Measurements from ENCODE around the gene FAM193A.
"Not testable (repeated sequence)": the region's sequence is repeated elsewhere in the genome, so short reads cannot be mapped to it uniquely, and the experiment has no call there.

FAM193A gene

DNA sequence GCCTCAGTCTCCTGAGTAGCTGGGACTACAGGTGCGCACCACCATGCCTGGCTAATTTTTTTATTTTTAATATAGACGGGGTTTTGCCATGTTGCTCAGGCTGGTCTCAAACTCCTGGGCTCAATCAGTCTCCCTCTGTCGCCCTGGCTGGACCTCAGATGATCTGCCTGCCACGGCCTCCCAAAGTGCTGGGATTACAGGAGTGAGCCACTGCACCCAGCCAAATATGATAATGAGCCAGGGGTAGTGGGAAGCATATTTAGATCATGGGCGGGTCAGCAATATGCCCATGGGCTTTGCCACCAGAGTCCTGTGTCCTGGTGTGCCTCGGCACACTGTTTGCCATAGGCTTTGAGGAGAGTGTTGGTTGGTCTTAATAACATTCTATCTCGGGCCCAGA is 71.8 kb downstream of the FAM193A start:
- DNase-seq (ENCODE audit: low spot score) = no peak

DNA sequence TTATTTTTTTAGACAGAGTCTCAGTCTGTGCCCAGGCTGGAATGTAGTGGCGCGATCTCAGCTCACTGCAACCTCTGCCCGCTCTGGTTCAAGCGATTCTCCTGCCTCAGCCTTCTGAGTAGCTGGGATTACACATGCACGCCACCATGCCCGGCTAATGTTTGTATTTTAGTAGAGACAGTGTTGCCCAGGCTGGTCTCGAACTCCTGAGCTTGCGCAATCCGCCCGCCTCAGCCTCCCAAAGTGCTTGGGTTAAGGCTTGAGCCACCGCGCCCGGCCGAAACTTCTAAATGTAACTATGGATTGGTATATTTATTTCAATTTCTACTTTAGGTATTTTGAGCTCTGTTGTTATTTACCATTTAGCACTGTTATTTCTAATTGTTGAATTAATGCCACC is 79.4 kb downstream of the FAM193A start:
- no peak for DNase-seq (ENCODE audit: low spot score)

- no peak for DNase-seq (ENCODE audit: low spot score)
Observed at GRCh38 chr4:2617955-2618354, 81.5 kb downstream of the FAM193A start.

- not testable (repeated sequence) for DNase-seq (ENCODE audit: low spot score)
Observed at GRCh38 chr4:2618729-2619128, 82.3 kb downstream of the FAM193A start.

DNA sequence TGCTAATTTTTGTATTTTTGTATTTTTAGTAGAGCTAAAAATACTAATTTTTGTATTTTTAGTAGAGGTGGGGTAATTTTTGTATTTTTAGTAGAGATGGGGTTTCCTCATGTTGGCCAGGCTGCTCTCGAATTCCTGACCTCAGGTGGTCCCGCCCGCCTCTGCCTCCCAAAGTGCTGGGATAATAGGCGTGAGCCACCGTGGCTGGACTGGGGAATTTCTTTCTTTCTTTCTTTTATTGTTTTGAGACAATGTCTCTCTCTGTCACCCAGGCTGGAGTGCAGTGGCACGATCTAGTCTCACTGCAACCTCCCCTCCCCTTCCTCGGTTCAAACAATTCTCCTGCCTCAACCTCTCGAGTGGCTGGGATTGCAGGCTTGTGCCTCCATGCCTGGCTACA is 83.0 kb downstream of the FAM193A start:
- DNase-seq (ENCODE audit: low spot score) = no peak

- no peak for DNase-seq (ENCODE audit: low spot score)
Observed at GRCh38 chr4:2621419-2621818, 85.0 kb downstream of the FAM193A start.

DNA sequence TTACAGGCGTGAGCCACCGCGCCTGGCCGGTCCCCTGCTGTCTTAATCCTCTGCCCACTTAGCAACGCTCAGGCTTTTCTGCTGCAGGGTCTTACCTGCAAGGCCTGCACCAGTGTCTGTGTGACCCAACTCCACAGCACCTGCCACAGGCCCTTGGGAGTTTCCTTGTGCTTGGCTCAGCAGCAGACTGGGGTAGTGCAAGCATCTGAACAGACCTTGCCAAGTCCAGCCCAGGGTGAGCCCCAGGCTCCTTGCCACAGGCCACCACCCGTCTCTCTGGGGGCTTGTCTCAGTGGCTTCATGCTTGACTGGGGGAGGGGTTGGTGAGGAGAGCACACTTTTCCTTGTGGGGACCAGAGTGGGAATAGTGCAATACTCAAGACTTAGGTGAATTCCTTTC is 87.0 kb downstream of the FAM193A start:
- DNase-seq (ENCODE audit: low spot score) = no peak

DNA sequence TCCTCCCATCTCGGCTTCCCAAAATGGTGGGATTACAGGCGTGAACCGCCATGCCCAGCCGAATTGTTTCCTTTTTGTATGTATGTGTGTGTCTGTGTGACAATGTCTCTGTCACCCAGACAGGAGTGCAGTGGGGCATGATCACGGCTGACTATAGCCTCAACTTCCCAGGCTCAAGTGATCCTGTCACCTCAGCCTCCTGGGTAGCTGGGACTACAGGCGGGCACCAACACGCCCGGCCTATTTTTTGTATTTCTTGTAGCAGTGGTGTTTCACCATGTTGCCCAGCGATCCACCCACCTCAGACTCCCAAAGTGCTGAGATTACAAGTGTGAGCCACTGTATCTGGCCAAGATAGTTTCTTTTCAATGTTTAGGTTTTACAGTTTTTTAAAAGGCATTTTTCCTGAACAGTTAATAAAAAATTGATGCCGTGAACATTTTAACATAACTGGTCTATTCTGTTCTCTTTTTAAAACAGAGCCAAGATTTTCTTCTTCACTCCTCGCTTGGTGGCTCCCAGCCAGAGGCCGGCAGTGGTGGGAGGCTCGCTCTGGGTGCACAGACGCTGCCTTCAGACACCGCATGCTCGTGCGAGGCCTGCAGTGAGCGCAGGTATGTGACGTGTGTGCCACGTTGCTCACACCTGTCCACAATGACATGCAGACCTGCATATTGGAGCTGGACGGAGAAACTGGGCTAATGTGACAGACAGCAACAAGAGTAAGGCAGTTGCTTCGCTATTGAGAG is 88.5 kb downstream of the FAM193A start:
- no peak for DNase-seq (ENCODE audit: low spot score)

DNA sequence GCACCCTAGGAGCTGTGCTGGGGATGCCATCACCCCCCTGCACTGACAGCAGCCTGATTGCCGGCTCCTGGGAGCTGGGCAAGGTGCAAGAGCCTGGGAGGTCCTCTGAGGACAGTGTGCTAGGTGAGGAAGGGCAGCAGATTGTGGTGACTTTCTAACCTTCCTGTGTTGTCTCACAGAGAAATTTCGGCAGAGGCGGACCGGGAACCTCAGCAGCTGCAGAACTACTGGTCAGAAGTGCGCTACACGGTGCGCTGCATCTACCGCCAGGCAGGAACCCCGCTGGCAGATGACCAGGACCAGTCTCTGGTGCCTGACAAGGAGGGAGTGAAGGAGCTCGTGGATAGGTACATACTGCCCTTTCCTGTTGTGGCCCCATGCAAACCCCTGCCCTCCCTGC is 89.8 kb downstream of the FAM193A start:
- DNase-seq (ENCODE audit: low spot score) = no peak

DNA sequence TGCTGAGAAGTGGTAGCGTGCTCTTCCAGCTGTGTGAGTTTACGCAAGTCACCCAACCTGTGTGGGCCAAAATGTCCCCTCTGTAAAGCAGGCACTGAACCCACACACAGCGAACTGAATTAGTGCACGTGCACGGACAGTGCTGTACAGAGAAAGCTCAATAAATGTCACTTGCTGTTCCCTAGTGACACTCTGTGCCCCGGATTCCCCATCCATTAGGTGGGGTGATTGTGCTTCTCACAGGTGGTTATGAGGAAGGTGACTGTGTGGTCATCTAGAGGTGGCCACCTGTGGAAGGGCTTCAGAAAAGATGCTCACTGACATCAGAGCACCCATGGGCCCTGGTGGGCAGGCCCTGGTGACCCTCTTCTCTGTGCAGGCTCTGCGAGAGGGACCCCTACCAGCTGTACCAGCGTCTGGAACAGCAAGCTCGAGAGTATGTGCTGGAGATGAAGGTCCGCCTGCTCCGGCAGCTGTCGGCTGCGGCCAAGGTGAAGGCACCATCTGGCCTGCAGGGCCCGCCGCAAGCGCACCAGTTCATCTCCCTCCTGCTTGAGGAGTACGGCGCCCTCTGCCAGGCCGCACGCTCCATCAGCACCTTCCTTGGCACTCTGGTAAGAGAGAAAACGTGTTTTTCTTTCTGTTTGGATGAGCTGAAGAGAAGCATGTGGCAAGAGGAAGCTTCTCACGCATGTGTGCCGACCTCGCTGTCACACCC is 94.3 kb downstream of the FAM193A start:
- no peak for DNase-seq (ENCODE audit: low spot score)

GRCh38 chr4:2634014-2634413 is 97.6 kb downstream of the FAM193A start:
- no peak for DNase-seq (ENCODE audit: low spot score)

- no peak for DNase-seq (ENCODE audit: low spot score)
Observed at GRCh38 chr4:2636331-2636730, 99.9 kb downstream of the FAM193A start.

DNA sequence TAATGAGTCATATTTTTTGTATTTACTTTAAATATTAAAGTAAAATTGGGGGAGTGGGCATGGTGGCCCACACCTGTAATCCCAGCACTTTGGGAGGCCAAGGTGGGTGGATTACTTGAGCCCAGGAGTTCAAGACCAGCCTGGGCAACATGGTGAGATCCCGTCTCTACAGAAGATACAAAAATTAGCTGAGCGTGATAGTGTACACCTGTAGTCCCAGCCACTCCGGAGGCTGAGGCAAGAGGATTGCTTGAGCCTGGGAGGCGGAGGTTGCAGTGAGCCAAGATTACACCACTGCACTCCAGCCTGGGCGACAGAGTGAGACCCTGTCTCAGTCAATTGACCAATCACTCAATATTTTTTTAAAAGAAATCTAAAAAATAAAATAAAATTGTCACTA is 100.5 kb downstream of the FAM193A start:
- DNase-seq (ENCODE audit: low spot score) = not testable (repeated sequence)

DNA sequence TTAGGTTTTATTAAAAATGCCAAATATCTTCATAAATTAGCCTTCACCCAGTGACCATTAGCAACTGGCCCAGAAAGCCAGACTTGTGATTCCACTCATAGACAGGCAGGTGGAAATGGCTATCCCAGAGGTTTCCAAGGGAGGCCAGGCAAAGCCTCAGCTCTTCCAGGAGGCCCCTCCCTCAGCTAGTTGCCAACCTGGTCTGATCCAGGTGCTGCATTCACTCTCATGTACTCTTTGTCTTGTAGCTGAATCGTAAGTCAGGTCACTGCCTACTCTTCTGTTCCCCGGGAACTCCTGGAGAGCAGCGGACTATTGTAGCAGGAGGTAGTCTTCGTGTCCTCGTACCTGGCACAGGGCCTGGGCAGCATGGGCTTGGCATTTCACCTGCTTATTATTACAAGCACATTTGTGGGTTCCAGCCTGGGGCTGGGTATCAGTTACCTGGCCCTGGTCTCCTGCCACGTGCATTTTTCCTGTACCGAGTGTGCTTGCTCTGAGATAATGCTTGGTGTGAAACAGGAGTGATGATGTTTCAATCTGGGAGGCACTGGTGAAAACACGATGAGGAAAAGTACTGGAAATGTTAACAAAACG is 101.6 kb downstream of the FAM193A start:
- DNase-seq (ENCODE audit: low spot score) = no peak

- no peak for DNase-seq (ENCODE audit: low spot score)
Observed at GRCh38 chr4:2638730-2639129, 102.3 kb downstream of the FAM193A start.

- no peak for DNase-seq (ENCODE audit: low spot score)
Observed at GRCh38 chr4:2642968-2643367, 106.5 kb downstream of the FAM193A start.

GRCh38 chr4:2643555-2643954 is 107.1 kb downstream of the FAM193A start:
- DNase-seq (ENCODE audit: low spot score) = no peak

DNA sequence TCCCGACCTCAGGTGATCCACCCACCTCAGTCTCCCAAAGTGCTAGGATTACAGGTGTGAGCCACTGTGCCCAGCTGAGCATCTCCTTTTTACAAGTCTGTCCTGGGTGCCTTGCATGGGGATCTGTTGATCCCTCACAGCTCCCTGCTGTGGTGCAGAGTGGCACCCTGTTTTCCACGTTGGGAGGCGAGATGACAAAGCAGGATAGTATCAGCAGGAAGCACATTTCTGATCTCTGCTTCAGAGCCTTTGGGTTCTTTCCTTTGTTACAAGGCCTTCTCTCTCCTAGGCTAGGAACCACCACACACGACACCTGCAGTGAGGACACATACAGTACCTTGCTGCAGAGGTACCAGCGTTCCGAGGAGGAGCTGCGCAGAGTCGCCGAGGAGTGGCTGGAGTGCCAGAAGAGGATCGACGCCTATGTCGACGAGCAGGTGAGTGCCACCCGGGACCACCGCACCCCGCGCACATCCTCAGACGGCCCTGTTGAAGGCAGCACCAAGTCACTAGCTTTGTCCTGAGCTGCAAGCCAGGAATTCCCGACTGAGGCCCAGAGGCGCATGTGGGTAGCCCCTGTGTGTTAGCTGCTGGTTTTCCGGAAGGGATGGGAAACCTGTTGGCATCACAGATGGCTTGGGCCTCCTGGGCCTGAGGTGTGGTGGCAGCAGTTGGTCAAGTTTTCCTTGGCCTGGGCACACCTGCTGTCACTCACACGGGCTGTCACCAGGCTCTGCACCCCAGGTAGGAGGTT is 110.1 kb downstream of the FAM193A start:
- no peak for DNase-seq (ENCODE audit: low spot score)

- no peak for DNase-seq (ENCODE audit: low spot score)
Observed at GRCh38 chr4:2647403-2648158, 111.1 kb downstream of the FAM193A start.

DNA sequence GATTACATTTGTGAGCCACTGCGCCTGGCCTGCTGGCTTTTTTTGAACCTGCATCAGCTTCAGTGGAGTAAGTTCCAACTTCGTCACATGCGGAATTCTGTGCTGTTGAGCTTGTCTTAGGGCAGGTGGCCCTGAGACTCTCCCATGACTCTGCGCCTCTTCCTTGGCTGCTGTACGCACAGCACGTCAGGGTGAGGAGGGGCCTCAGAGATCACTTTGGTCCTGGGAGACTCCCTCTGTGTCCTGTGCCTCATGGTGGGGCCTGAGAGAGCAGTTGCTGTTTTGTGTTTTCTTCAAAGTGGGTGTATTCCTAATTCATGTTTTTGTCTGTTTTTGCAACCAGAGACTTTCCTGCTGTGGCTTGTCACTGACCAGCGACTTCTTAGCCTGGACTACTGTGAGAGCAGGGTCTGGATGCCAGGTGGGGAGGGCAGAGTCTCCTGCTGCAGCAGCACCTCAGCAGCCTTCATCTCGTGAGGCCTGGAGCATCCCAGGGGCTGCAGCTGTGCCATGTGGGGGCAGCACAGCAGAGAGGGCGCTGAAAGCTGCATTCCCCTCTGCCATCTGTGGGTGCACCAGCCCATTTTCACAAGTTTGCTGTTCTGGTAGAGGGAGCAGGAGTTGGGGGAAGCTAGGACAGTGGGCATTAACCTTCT is 111.8 kb downstream of the FAM193A start:
- DNase-seq (ENCODE audit: low spot score) = no peak

DNA sequence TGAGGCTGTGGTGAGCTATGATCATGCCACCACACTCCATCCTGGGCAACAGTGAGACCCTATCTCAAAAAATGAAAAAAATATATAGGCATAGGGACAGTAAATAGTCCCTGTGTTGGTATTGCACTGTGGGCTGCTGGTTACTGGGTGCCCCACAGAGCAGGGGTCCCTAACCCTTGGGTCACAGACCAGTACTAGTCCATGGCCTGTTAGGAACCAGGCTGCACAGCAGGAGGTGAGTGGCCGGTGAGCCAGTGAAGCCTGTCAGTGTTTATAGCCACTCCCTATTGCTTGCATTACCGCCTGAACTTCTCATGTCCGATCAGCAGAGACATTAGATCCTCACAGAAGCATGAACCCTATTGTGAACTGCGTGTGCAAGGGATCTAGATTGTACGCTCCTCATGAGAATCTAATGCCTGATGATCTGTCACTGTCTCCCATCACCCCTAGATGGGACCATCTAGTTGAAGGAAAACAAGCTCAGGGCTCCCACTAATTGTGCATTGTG is 113.2 kb downstream of the FAM193A start:
- no peak for DNase-seq (ENCODE audit: low spot score)

Data from COLO829 (cell line).